K562 (cell line): Measurements from ENCODE around the gene RBM12. TPM values are rescaled to one million over a fixed set of nuclear protein-coding genes. Genes with fewer than 3 reads are reported as not detected.

Source experiments
- CREB3 ChIP-seq: fragments of 450-650 bp; conservative IDR thresholded peaks from 2 replicates; pipeline ENCODE4 v1.6.1; 2016; ENCODE audit warnings: missing genetic modification characterization, low read depth, mild to moderate bottlenecking, missing compliant biosample characterization, moderate library complexity
- ELF4 ChIP-seq: fragments of 450-650 bp; formaldehyde crosslinking; IDR thresholded peaks from 2 replicates; pipeline ENCODE4 v1.4.0; 2022; ENCODE audit warnings: missing genetic modification characterization
- EWSR1 ChIP-seq: fragments of 450-650 bp; IDR thresholded peaks from 2 replicates; pipeline ENCODE4 v1.6.1; 2018; ENCODE audit warnings: borderline replicate concordance, mild to moderate bottlenecking, low read depth, moderate library complexity; ENCODE audit not compliant: partially characterized antibody
- HDAC2 ChIP-seq: fragments of 450-650 bp; IDR thresholded peaks from 2 replicates; pipeline ENCODE4 v1.6.1; 2016; ENCODE audit warnings: mild to moderate bottlenecking
- HOMEZ ChIP-seq: fragments of 250-450 bp; sonication (Bioruptor Pico); IDR thresholded peaks from 2 replicates; pipeline ENCODE4 v1.4.0; 2020; ENCODE audit warnings: mild to moderate bottlenecking, moderate library complexity
- ID3 ChIP-seq, 2 experiments: fragments of 250-450 bp in 1 of 2; fragments of 450-650 bp in 1 of 2; sonication (Bioruptor Pico) in 1 of 2; IDR thresholded peaks; 2 replicates each; pipeline versions ENCODE4 v1.6.1 to v1.8.0; 2016 to 2021; ENCODE audit warnings: mild to moderate bottlenecking in 2 of 2, moderate library complexity in 2 of 2, missing compliant biosample characterization in 1 of 2, missing genetic modification characterization in 1 of 2
- ILF3 ChIP-seq: fragments of 450-650 bp; IDR thresholded peaks from 2 replicates; pipeline ENCODE4 v1.6.1; 2018; ENCODE audit warnings: antibody characterized with exemption, mild to moderate bottlenecking, moderate library complexity, borderline replicate concordance
- JUN ChIP-seq, 2 experiments: sonication (generic) in 1 of 2; formaldehyde crosslinking in 1 of 2; IDR thresholded peaks; 2 replicates each; pipeline versions ENCODE4 v1.6.1 to v1.8.0; 2012 to 2022; ENCODE audit warnings: borderline replicate concordance in 2 of 2, mild to moderate bottlenecking in 2 of 2, improper control_type of control experiment in 1 of 2, low read depth in 1 of 2, low read length in 1 of 2, missing genetic modification reagents in 1 of 2
- NCOA6 ChIP-seq: fragments of 450-650 bp; IDR thresholded peaks from 2 replicates; pipeline ENCODE4 v1.6.1; 2017; ENCODE audit warnings: mild to moderate bottlenecking
- NKRF ChIP-seq: fragments of 450-650 bp; IDR thresholded peaks from 2 replicates; pipeline ENCODE4 v1.6.1; 2016; ENCODE audit warnings: borderline replicate concordance
- RFX1 ChIP-seq: fragments of 450-650 bp; IDR thresholded peaks from 2 replicates; pipeline ENCODE4 v1.6.1; 2016; ENCODE audit warnings: mild to moderate bottlenecking, moderate library complexity
- SAFB ChIP-seq: fragments of 200-400 bp; formaldehyde crosslinking; IDR thresholded peaks from 2 replicates; pipeline ENCODE4 v1.6.1; 2017; ENCODE audit warnings: low read depth, low read length, borderline replicate concordance
- TBL1XR1 ChIP-seq, 2 experiments: IDR thresholded peaks; 2 replicates each; pipeline ENCODE4 v1.6.1; 2012; ENCODE audit warnings: improper control_type of control experiment in 2 of 2, low read length in 2 of 2, mild to moderate bottlenecking in 1 of 2
- TCF15 ChIP-seq: fragments of 250-450 bp; sonication (Bioruptor Pico); IDR thresholded peaks from 2 replicates; pipeline ENCODE4 v1.8.0; 2022; ENCODE audit warnings: moderate library complexity, mild to moderate bottlenecking, inconsistent platforms
- TEAD2 ChIP-seq: fragments of 450-650 bp; IDR thresholded peaks from 2 replicates; pipeline ENCODE4 v1.6.1; 2016; ENCODE audit warnings: missing genetic modification characterization, control low read depth, missing compliant biosample characterization
- VEZF1 ChIP-seq: fragments of 200-800 bp; sonication (Bioruptor generic); IDR thresholded peaks from 2 replicates; pipeline ENCODE4 v1.6.1; 2017; ENCODE audit warnings: missing genetic modification characterization, missing compliant biosample characterization
- ZNF561 ChIP-seq: fragments of 450-650 bp; formaldehyde crosslinking; conservative IDR thresholded peaks from 2 replicates; pipeline ENCODE4 v1.4.0; 2020; ENCODE audit warnings: mild to moderate bottlenecking, moderate library complexity
- polyA plus RNA-seq, 8 experiments: library from polyadenylated mRNA; depleted of rRNA in 4 of 8; stranded (reverse) in 5 of 8; unstranded in 3 of 8; fragments of >200 nt; fragmentation: Nextera tagmentation in 2 of 8; fragmentation: Illumina TruSeq in 1 of 8; extraction: Ambion mirVana in 2 of 8; extraction: Trizol in 1 of 8; gene quantifications; 2 replicates each; pipeline versions ENCODE4 v1.2.1 to v1.2.3, GENCODE V29; 2011 to 2014; ENCODE audit warnings: inconsistent platforms in 1 of 8, missing spikeins in 1 of 8
- total RNA-seq, 7 experiments: library from RNA; depleted of rRNA in 6 of 7; stranded (reverse); fragments of >200 nt in 6 of 7; fragmentation: Illumina TruSeq in 2 of 7; extraction: Trizol in 2 of 7; gene quantifications; 2 replicates each; pipeline versions ENCODE4 v1.2.1 to v1.2.3, GENCODE V29; 2011 to 2021; ENCODE audit warnings: low replicate concordance in 1 of 7

Gene RBM12
- total and polyA plus RNA-seq, 9 of the 15 experiments (the other 6 are each of a cell fraction or from before 2014, with no cell fraction given) = 5.0 to 162 (median 73.3) TPM

- TF ChIP-seq TEAD2 (tag) = no peak
- no peak for TF ChIP-seq TCF15 (CRISPR knock-in tag)
- 0 out of 2 replicates have a peak, but pooled peaks have one; percentile 19 for TF ChIP-seq HOMEZ (CRISPR knock-in tag)
- TF ChIP-seq JUN (IDR thresholded peaks at IDR 0.05; ENCODE audit: borderline replicate concordance, low read depth, low read length) = 0 out of 2 replicates have a peak, but pooled peaks have one; percentile 13
- TF ChIP-seq JUN (CRISPR knock-in tag; IDR thresholded peaks at IDR 0.05; ENCODE audit: borderline replicate concordance) = 0 out of 2 replicates have a peak, but pooled peaks have one; percentile 64
- TF ChIP-seq RFX1 = peak; percentile 87
- TF ChIP-seq EWSR1 = no peak
- TF ChIP-seq ID3 (CRISPR knock-in tag; IDR thresholded peaks at IDR 0.05) = no peak
- TF ChIP-seq ID3 (tag; IDR thresholded peaks at IDR 0.05) = peak; percentile 81
- TF ChIP-seq ELF4 (CRISPR knock-in tag) = no peak
- peak in 1 of 2 experiments; percentile 74; a peak in 1 of 4 replicates for TF ChIP-seq TBL1XR1 (IDR thresholded peaks at IDR 0.05; ENCODE audit: low read length in 2 of 2)
- TF ChIP-seq ZNF561 (CRISPR knock-in tag) = no peak
- no peak for TF ChIP-seq ILF3
- no peak for TF ChIP-seq NCOA6
- peak; percentile 52; the same call in 1 of the 2 replicates for TF ChIP-seq SAFB
- 0 out of 2 replicates have a peak, but pooled peaks have one; percentile 67 for TF ChIP-seq CREB3
- TF ChIP-seq VEZF1 (CRISPR knock-in tag) = peak; percentile 81
- peak; percentile 30; the same call in 1 of the 2 replicates for TF ChIP-seq HDAC2
- TF ChIP-seq NKRF = peak; percentile 81; the same call in 1 of the 2 replicates
Observed at GRCh38 chr20:35615667-35616464, 48.8 kb downstream of the RBM12 start, which contains the start of gene SPAG4 (continued).
